Stimulated activated CD8-positive, alpha-beta memory T cell treated with anti-CD3 and anti-CD28 coated beads, Interleukin-12 subunit alpha, Interleukin-12 subunit beta, amount 100 ng/mL, for 24 hours (primary cell): ENCODE measurements around the gene PYDC1.
"Not testable (repeated sequence)": the region's sequence is repeated elsewhere in the genome, so short reads cannot be mapped to it uniquely, and the experiment has no call there.

Experiments
- DNase-seq: peaks from one replicate; pipeline ENCODE4 v3.0.0-alpha.2; 2020; ENCODE audit errors: extremely low read depth

The PYDC1 gene

GRCh38 chr16:31195861-31196260 is 21.1 kb downstream of the PYDC1 start:
- DNase-seq = not testable (repeated sequence)

- no peak for DNase-seq
Measured at GRCh38 chr16:31194898-31195297, 22.0 kb downstream of the PYDC1 start.

- no peak for DNase-seq
Measured at GRCh38 chr16:31193874-31194273, 23.1 kb downstream of the PYDC1 start.

GRCh38 chr16:31192856-31193642 is 23.9 kb downstream of the PYDC1 start:
- DNase-seq = no peak

GRCh38 chr16:31191697-31192428 is 25.1 kb downstream of the PYDC1 start:
- no peak for DNase-seq

- DNase-seq = no peak
Measured at GRCh38 chr16:31190818-31191444, 26.0 kb downstream of the PYDC1 start.

- no peak for DNase-seq
Measured at GRCh38 chr16:31190061-31190460, 26.9 kb downstream of the PYDC1 start.

GRCh38 chr16:31189412-31189778 is 27.5 kb downstream of the PYDC1 start:
- DNase-seq = no peak

GRCh38 chr16:31188450-31189411 is 28.2 kb downstream of the PYDC1 start:
- no peak for DNase-seq

GRCh38 chr16:31187808-31188189 is 29.1 kb downstream of the PYDC1 start:
- no peak for DNase-seq

GRCh38 chr16:31186930-31187807 is 29.8 kb downstream of the PYDC1 start:
- DNase-seq = no peak

- no peak for DNase-seq
Measured at GRCh38 chr16:31186176-31186575, 30.8 kb downstream of the PYDC1 start.

- DNase-seq = no peak
Measured at GRCh38 chr16:31185339-31185738, 31.6 kb downstream of the PYDC1 start.

GRCh38 chr16:31184888-31185287 is 32.0 kb downstream of the PYDC1 start:
- no peak for DNase-seq

- no peak for DNase-seq
Measured at GRCh38 chr16:31183432-31184428, 33.2 kb downstream of the PYDC1 start.

GRCh38 chr16:31182391-31182790 is 34.5 kb downstream of the PYDC1 start:
- no peak for DNase-seq

GRCh38 chr16:31181102-31181830 is 35.7 kb downstream of the PYDC1 start:
- DNase-seq = no peak

GRCh38 chr16:31179747-31180459 is 37.0 kb downstream of the PYDC1 start, which contains the start of gene FUS:
TSS of gene FUS (plus strand) at chr16:31180139. CDS start at chr16:31180215, 76 bp downstream.
- peak; percentile 79 for DNase-seq
